Right lobe of liver (tissue), 4 donors: ENCODE results near the gene ATXN1.

ENCODE experiments used
- POLR2A ChIP-seq: fragments of 450-650 bp; IDR thresholded peaks from one replicate; pipeline ENCODE4 v1.6.1; 2017; ENCODE audit warnings: antibody characterized with exemption, mild to moderate bottlenecking
- TF ChIP-seq, protein P1 (sequence below), 4 donors: fragments of 200-600 bp in 3 of 4; fragments of 450-650 bp in 1 of 4; IDR thresholded peaks; one replicate each; pipeline versions ENCODE4 v1.5.1 to v1.8.0; 2016 to 2022; ENCODE audit warnings: antibody characterized with exemption in 4 of 4, mild to moderate bottlenecking in 2 of 4
- donor health status: DM: no; HTN: no; CAD: no.
- donor health status: DM: no; HTN: no; CAD: no.
- donor health status: DM: no; HTN: yes; CAD: no.

DNA sequence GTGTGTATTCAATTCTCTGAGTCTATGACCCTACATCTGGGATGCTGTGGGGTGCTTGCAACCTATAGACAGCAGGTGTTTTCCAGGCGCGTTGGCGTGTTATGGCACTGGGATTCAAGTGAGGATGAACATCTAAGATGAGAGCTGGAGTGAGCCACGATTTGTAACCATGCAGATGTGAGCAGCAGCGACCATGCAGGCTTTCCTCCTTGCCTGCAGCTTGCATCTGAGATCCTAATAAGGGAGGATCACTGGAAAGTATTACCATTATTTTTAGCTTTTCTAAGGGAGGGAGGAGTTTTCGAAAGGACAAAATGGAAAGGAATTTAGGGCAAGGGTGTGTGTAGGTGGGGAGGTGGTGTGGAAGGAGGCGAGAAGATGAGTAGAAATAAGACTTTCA, 216.7 kb downstream of the ATXN1 start:
- TF ChIP-seq, protein P1, sequence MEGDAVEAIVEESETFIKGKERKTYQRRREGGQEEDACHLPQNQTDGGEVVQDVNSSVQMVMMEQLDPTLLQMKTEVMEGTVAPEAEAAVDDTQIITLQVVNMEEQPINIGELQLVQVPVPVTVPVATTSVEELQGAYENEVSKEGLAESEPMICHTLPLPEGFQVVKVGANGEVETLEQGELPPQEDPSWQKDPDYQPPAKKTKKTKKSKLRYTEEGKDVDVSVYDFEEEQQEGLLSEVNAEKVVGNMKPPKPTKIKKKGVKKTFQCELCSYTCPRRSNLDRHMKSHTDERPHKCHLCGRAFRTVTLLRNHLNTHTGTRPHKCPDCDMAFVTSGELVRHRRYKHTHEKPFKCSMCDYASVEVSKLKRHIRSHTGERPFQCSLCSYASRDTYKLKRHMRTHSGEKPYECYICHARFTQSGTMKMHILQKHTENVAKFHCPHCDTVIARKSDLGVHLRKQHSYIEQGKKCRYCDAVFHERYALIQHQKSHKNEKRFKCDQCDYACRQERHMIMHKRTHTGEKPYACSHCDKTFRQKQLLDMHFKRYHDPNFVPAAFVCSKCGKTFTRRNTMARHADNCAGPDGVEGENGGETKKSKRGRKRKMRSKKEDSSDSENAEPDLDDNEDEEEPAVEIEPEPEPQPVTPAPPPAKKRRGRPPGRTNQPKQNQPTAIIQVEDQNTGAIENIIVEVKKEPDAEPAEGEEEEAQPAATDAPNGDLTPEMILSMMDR (IDR thresholded peaks at IDR 0.05): no peak
- no peak for TF ChIP-seq POLR2A
